ENCODE results near the gene NUPR1.

Gene NUPR1

DNA sequence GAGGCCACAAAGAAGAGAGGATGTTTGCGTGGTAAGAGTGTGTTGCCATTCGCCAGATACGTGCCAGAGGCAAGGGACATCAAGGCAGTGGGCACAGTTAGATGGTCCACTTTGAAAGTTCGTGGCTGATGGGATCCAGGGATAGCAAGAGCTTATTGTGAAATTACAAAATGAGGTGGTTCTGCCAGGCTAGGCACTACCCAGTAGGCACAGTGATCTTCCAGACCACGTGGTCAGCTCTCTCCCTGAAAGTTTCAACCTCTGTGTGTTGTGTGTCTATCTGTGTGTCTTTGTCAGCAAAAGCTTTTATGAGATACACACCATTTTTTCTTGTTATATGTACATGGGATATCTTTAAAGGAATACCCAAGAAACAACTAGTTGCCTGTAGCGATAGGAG, 24.4 kb upstream of the NUPR1 start:
- TF ChIP-seq, protein P1, sequence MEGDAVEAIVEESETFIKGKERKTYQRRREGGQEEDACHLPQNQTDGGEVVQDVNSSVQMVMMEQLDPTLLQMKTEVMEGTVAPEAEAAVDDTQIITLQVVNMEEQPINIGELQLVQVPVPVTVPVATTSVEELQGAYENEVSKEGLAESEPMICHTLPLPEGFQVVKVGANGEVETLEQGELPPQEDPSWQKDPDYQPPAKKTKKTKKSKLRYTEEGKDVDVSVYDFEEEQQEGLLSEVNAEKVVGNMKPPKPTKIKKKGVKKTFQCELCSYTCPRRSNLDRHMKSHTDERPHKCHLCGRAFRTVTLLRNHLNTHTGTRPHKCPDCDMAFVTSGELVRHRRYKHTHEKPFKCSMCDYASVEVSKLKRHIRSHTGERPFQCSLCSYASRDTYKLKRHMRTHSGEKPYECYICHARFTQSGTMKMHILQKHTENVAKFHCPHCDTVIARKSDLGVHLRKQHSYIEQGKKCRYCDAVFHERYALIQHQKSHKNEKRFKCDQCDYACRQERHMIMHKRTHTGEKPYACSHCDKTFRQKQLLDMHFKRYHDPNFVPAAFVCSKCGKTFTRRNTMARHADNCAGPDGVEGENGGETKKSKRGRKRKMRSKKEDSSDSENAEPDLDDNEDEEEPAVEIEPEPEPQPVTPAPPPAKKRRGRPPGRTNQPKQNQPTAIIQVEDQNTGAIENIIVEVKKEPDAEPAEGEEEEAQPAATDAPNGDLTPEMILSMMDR (IDR thresholded peaks at IDR 0.05; ENCODE audit: borderline replicate concordance, control extremely low read depth, extremely low read depth, insufficient read depth, missing control alignments), result no peak
- no peak for DNase-seq (ENCODE audit: low spot score)
- in situ Hi-C loops (cut with MboI; ENCODE audit: low sequenced_read_pairs, unreplicated experiment), result no loop called here

DNA sequence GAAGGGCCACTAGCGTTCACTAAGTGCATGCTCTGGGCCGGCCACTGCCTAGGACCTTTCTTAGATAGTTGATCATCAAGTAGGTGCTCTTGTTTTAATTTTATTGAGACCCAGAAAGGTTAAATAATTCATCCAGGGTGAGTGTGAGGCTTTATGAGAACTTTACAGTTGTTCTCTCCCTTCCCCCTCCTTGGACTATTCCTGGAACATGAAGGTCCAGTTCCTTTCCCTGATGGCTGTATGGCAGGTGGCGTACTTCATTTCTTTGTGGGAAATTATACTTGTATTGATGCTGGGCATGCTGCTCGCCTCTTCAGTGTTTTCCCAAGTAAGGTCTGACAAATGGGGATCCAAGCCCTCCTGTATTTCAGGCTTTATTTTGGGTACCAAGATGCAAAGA, 23.4 kb upstream of the NUPR1 start:
- in situ Hi-C loops (cut with MboI; ENCODE audit: low sequenced_read_pairs, unreplicated experiment), result no loop called here
- DNase-seq (ENCODE audit: low spot score), result no peak
- TF ChIP-seq, protein P1 (IDR thresholded peaks at IDR 0.05; ENCODE audit: borderline replicate concordance, control extremely low read depth, extremely low read depth, insufficient read depth, missing control alignments), result no peak

DNA sequence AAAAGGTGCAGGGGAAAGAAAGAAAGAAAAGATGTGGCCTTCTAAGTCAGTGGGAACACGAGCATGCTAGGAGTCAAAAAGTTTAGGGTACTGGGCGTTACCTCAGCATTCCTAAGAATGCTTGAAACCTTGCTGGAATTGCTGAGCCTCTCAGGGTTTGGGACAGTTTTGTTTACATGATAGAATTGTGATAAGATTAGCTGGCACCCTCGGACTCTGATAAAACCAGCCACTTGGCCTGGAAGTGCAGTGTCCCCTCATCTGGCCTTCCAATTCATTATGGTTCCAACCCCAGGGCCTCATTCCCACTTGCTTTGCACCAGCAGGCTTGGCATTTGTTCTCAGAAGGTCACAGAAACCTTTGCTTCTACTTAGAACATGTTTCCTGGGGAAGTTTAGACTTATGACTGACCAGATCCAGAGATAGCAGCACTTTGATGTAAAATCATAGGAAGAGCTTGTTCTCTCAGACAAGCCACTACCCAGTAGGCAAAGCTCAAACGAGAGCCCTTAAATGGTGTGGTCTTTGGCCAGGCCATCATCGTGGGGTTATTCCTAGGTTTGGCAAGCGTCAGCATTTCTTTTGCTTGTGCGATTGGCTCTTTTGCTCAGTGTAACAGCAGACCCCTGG, 22.9 kb upstream of the NUPR1 start:
- in situ Hi-C loops (cut with MboI; ENCODE audit: low sequenced_read_pairs, unreplicated experiment), result no loop called here
- TF ChIP-seq, protein P1 (IDR thresholded peaks at IDR 0.05; ENCODE audit: borderline replicate concordance, control extremely low read depth, extremely low read depth, insufficient read depth, missing control alignments), result no peak
- no peak for DNase-seq (ENCODE audit: low spot score)

DNA sequence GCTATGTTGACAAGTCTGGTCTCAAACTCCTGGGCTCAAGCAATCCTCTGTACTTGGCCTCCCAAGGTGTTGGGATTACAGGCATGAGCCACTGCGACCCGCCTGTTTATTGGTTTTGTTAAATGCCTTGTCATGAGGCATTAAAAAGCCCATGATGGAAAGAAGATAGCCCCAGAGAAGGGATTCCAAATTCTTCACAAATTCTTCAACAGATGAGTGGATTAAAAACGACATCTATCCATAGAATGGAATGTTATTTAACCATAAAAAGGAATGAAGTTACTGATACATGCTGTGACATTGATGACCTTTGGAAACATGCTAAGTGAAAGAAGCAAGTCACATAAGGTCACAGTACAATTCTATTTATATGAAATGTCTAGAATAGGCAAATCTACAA, 19.7 kb upstream of the NUPR1 start:
- TF ChIP-seq, protein P1 (IDR thresholded peaks at IDR 0.05; ENCODE audit: borderline replicate concordance, control extremely low read depth, extremely low read depth, insufficient read depth, missing control alignments), result no peak
- DNase-seq (ENCODE audit: low spot score), result no peak
- in situ Hi-C loops (cut with MboI; ENCODE audit: low sequenced_read_pairs, unreplicated experiment), result no loop called here

DNA sequence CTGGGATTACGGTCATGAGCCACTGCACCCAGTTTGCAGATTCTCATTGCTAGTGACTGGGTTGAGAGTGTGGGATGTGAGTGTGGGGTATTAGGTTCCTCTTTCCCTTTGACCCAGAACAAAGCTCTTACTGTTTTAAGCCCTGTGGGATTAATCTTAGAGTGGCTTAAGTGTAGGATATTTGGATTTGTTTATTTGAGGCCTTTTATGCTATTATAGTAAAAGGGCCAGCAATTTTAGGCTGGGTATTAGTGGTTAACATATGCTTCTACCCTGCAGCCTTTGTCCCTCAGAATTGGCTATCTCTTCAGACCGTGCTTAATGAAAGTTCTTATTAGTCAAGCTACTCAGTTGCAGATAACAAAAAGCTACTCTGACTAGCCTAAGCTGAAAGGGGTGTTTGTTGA, 18.1 kb upstream of the NUPR1 start:
- TF ChIP-seq, protein P1 (IDR thresholded peaks at IDR 0.05; ENCODE audit: borderline replicate concordance, control extremely low read depth, extremely low read depth, insufficient read depth, missing control alignments), result no peak
- in situ Hi-C loops (cut with MboI; ENCODE audit: low sequenced_read_pairs, unreplicated experiment), result no loop called here

DNA sequence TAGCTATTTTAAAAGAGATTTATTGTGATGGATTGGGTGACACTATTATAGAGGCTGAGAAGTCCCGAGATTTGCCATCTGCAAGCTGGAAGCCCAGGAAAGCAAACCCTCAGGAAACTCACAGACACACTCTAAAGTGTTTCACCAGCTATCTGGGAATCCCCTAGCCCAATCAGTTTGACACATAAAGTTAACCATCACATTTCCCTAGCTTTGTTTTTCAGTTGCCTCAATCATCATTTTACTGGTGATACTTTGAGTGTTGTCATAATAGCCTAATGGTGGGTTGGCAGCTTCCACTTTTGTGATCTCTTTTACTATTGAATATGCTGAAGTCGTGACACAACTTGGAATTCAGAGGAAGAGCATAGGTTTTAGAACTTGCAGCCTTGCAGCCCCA, 16.8 kb upstream of the NUPR1 start:
- TF ChIP-seq, protein P1 (IDR thresholded peaks at IDR 0.05; ENCODE audit: borderline replicate concordance, control extremely low read depth, extremely low read depth, insufficient read depth, missing control alignments), result no peak

More for the DNA sequence above, 18.1 kb upstream of the NUPR1 start:
- no peak for DNase-seq (ENCODE audit: low spot score)

More for the DNA sequence above, 16.8 kb upstream of the NUPR1 start:
- in situ Hi-C loops (cut with MboI; ENCODE audit: low sequenced_read_pairs, unreplicated experiment), result no loop called here
- no peak for DNase-seq (ENCODE audit: low spot score)
